T47D (cell line): ENCODE data around the gene COPS6.

Experiments
- DNase-seq, 2 experiments: peaks; one replicate each; pipeline versions ENCODE4 v3.0.0 to v3.0.0-alpha.2; 2011 to 2012; ENCODE audit warnings: low read depth in 1 of 2, low spot score in 1 of 2
- JUND ChIP-seq: IDR thresholded peaks from 2 replicates; pipeline ENCODE4 v1.6.1; 2012; ENCODE audit warnings: low read depth
- in situ Hi-C: cut with HindIII; loops from 2 replicates; pipeline ENCODE4 v1.10.0; 2016; ENCODE audit warnings: low sequenced_read_pairs, low pct_unique_long_range_greater_than_20kb

Gene COPS6

GRCh38 chr7:100098913-100099312, 10.1 kb downstream of the COPS6 start:
- TF ChIP-seq JUND, result no peak
- no peak for DNase-seq
- in situ Hi-C loops, result no loop called here

GRCh38 chr7:100099452-100099851, 10.7 kb downstream of the COPS6 start:
- no peak for TF ChIP-seq JUND
- DNase-seq, result no peak
- in situ Hi-C loops, result no loop called here

- in situ Hi-C loops, result no loop called here
- TF ChIP-seq JUND, result no peak
- DNase-seq, result peak; percentile 88 to 96
Observed at GRCh38 chr7:100100420-100101015, 11.7 kb downstream of the COPS6 start.

- in situ Hi-C loops, result no loop called here
- TF ChIP-seq JUND, result no peak
Observed at GRCh38 chr7:100101016-100101862, 12.5 kb downstream of the COPS6 start, which contains the start of the genes AP4M1 and MCM7. Gene AP4M1, plus strand, starts transcription at chr7:100101643. Its CDS starts 72 bp downstream, at chr7:100101715. Gene MCM7, minus strand, starts transcription at chr7:100101397. Its CDS starts 103 bp downstream, at chr7:100101294.

GRCh38 chr7:100102950-100103840, 14.4 kb downstream of the COPS6 start:
- no peak for DNase-seq
- TF ChIP-seq JUND, result no peak
- in situ Hi-C loops, result no loop called here

More at GRCh38 chr7:100101016-100101862, 12.5 kb downstream of the COPS6 start, which contains the start of the genes AP4M1 and MCM7:
- DNase-seq, result peak; percentile 92 to 99

- in situ Hi-C loops, result no loop called here
- no peak for DNase-seq
- TF ChIP-seq JUND, result no peak
Observed at GRCh38 chr7:100105534-100105933, 16.8 kb downstream of the COPS6 start.

GRCh38 chr7:100106633-100107032, 17.9 kb downstream of the COPS6 start:
- no peak for DNase-seq
- in situ Hi-C loops, result no loop called here
- TF ChIP-seq JUND, result no peak

GRCh38 chr7:100107125-100107737, 18.5 kb downstream of the COPS6 start:
- no peak for TF ChIP-seq JUND
- no peak for DNase-seq
- in situ Hi-C loops, result no loop called here

- TF ChIP-seq JUND, result no peak
- no peak for DNase-seq
- in situ Hi-C loops, result no loop called here
Observed at GRCh38 chr7:100107890-100108289, 19.1 kb downstream of the COPS6 start.

- DNase-seq, result no peak
- no peak for TF ChIP-seq JUND
- in situ Hi-C loops, result no loop called here
Observed at GRCh38 chr7:100109521-100110163, 20.9 kb downstream of the COPS6 start.

- in situ Hi-C loops, result no loop called here
- TF ChIP-seq JUND, result no peak
- no peak for DNase-seq
Observed at GRCh38 chr7:100111156-100111555, 22.4 kb downstream of the COPS6 start.
